C4-2B (cell line): Measurements from ENCODE around the gene ZNF207.

Experiments used
- ZFX ChIP-seq: fragments of 450-650 bp; IDR thresholded peaks from 2 replicates; pipeline ENCODE4 v1.6.1; 2017
- TF ChIP-seq, protein P1 (sequence below): fragments of 450-650 bp; conservative IDR thresholded peaks from 2 replicates; pipeline ENCODE4 v1.5.1; 2017; ENCODE audit warnings: mild to moderate bottlenecking

- TF ChIP-seq, protein P1, sequence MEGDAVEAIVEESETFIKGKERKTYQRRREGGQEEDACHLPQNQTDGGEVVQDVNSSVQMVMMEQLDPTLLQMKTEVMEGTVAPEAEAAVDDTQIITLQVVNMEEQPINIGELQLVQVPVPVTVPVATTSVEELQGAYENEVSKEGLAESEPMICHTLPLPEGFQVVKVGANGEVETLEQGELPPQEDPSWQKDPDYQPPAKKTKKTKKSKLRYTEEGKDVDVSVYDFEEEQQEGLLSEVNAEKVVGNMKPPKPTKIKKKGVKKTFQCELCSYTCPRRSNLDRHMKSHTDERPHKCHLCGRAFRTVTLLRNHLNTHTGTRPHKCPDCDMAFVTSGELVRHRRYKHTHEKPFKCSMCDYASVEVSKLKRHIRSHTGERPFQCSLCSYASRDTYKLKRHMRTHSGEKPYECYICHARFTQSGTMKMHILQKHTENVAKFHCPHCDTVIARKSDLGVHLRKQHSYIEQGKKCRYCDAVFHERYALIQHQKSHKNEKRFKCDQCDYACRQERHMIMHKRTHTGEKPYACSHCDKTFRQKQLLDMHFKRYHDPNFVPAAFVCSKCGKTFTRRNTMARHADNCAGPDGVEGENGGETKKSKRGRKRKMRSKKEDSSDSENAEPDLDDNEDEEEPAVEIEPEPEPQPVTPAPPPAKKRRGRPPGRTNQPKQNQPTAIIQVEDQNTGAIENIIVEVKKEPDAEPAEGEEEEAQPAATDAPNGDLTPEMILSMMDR: no peak
- no peak for TF ChIP-seq ZFX
Observed at GRCh38 chr17:32398946-32399345, 49.0 kb downstream of the ZNF207 start.
